HL-60/S4 treated with phorbol 12-myristate 13-acetate at 8.2 ng/mL for 4 days and 3 days (cell line): Measurements from ENCODE around the gene MTARC1.

ENCODE experiments used
- in situ Hi-C: fragments of 300-500 bp; cut with MboI; formaldehyde crosslinking; loops from 2 replicates; pipeline ENCODE4 v1.15.0; 2022; ENCODE audit warnings: low sequenced_read_pairs

The MTARC1 gene

DNA sequence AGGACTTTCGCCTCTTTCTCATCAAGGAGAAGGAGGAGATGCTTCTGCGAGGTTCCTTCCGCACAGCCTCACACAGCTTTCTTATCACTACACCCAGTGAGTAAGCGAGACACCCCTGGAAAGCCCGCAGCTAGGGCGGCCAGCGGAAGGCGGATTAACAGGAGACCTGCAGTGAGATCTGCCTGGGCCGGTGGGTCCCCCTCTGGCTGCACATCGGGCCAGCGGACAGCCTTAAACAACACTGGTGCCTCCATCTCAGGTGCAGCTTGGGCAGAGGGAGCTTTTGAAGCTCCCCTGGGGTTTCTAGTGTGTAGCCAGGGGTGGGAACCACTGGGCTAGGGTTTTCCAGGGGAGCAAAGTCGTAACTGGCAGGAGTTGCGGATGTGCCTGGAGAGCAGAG is 17.5 kb upstream of the MTARC1 start:
- in situ Hi-C loops, result no loop called here

GRCh38 chr1:220770245-220770913 is 16.3 kb upstream of the MTARC1 start:
- in situ Hi-C loops, result no loop called here

GRCh38 chr1:220772846-220773245 is 13.9 kb upstream of the MTARC1 start:
- in situ Hi-C loops, result no loop called here

GRCh38 chr1:220775240-220775853 is 11.4 kb upstream of the MTARC1 start:
- in situ Hi-C loops, result no loop called here

GRCh38 chr1:220776254-220776653 is 10.5 kb upstream of the MTARC1 start:
- in situ Hi-C loops, result no loop called here

DNA sequence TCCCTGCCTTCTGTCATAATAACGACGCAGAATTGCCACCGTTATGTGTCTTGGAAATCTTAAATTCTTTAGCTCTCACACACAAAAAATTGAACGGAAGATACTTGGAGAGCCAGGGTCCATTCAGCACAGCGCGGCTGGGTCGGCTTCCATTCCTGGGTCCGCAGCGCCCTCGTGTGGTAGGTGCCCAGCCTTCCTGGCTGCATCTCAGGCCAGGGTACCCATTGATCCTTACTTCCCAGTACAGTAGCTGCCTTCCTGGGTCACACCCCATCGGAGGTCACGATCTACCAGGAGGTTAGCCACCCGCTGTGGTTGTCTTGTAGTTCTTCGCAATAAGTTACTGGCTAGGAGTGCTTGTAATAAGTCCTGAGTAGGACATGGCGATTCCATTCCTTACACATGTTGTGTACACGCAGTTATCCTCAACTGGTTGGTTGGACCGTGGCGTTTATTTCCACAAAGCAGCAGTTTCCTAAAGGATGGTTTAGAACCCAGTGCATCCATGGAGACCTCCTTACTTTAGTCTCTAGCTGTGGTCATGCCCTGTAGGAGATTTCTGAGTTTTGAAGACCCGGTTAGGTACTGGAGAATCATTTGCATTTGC is 9.9 kb upstream of the MTARC1 start:
- in situ Hi-C loops, result no loop called here

GRCh38 chr1:220783453-220783852 is 3.3 kb upstream of the MTARC1 start:
- in situ Hi-C loops, result no loop called here

DNA sequence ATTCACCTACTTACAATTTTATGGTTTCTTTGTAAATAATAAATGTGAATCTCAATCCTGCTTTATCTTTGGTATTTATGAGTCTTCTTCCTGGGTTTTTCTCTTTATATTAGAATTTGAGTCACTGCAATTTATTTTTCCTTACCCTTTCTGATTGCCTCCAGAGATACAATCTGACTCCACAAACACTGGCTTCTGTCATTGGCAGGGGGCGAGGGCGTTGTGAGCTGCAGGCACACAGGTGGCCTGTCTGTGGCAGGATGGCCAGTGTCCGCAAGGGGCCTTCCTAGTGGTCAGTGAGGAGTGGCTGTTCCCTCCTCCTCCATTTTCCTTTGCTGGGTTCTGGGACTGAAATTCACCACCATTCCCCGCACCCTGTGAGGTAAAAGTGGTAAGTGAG is 2.0 kb upstream of the MTARC1 start:
- in situ Hi-C loops, result no loop called here

DNA sequence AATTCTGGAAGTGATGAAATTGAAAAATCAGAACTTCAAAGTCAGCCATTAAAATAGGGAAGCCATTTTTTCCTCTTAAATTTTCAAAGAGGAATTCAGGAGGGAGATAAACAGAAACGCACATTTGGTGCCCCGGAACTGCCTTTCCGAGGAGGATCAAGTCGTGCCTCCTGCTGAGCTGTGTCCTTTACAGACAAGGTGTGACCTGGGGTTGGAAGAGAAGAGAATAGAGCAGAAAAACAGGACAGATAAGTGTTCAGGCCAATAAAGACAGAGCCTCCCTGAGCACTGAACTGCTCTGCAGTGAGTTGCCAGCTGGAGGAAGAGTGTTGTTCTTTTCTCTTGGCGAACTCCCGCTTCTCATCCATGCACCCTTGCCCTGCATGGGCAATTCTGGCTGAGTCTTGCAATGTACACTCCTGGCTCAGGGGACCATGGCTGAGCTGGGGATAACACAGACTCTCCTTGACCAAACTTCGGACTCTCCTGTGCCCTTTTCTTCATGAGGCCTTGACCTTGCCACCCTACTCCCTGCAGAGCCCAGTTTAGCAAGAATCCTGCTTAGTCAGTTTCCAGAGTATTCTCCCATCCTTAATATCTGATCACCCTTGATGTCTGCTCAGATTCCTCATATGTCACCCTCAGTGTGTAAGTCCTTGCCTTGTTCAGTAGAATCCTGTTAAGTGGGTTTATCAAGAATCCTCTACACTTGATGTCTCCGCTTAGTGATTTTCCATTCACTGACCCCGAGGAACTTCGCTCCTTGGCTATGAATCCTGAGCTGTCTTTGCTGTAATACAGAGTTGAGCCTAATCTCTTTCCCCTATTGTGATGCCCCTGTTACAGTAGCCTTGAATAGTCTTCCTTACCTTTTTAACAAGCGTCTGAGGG is 1.3 kb upstream of the MTARC1 start:
- in situ Hi-C loops, result no loop called here

GRCh38 chr1:220786057-220786336 is 716 bp upstream of the MTARC1 start:
- in situ Hi-C loops, result no loop called here

GRCh38 chr1:220787069-220787619 is 431 bp downstream of the MTARC1 start:
- in situ Hi-C loops, result no loop called here

- in situ Hi-C loops, result no loop called here
Measured at GRCh38 chr1:220788900-220789299, 2.2 kb downstream of the MTARC1 start.

GRCh38 chr1:220789532-220790147 is 2.9 kb downstream of the MTARC1 start:
- in situ Hi-C loops, result no loop called here

DNA sequence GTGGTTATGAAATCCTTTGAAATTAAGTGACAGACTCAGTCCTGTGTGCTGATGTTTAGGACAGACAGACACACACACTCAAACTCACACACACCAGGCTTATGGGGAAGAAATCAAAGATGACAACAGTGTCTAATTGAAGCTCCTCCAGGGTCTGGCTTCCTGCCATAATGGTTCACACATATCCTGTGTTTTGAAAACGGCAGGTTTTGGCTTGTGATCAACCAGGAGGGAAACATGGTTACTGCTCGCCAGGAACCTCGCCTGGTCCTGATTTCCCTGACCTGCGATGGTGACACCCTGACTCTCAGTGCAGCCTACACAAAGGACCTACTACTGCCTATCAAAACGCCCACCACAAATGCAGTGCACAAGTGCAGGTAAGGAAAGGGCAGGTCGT is 4.6 kb downstream of the MTARC1 start:
- in situ Hi-C loops, result no loop called here

- in situ Hi-C loops, result no loop called here
Measured at GRCh38 chr1:220791956-220792355, 5.2 kb downstream of the MTARC1 start.

DNA sequence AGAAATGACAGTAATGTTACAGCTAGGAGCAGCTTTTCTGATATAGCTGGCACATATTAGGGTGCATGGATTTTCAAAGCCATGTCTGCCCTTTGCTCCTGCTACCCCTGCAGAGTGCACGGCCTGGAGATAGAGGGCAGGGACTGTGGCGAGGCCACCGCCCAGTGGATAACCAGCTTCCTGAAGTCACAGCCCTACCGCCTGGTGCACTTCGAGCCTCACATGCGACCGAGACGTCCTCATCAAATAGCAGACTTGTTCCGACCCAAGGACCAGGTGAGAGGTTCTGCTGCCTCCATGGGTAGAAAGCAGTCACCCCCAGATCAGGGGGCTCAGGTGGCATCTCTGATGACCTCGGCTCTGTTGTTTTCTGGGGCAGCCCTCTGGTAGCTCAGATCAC is 9.8 kb downstream of the MTARC1 start:
- in situ Hi-C loops, result no loop called here

DNA sequence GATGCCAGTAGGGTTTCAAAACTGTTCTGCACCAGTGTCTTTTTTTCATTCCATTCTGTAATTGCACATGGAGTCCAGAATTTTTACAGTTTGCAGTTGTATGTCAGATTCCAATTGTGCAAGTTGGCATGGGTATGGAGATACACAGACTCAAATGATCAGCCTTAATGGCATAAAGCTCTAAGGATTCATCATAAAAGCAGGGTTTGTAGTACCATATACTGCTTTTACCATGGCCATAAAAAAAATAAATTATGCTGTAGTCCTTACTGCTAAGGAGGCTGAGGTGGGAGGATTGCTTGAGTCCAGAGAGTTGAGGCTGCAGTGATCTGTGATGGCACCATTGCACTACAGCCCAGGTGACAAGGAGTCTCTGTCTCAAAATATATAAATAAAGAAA is 10.3 kb downstream of the MTARC1 start:
- in situ Hi-C loops, result no loop called here

- in situ Hi-C loops, result no loop called here
Measured at GRCh38 chr1:220797553-220797952, 10.8 kb downstream of the MTARC1 start.

- in situ Hi-C loops, result no loop called here
Measured at GRCh38 chr1:220798338-220798737, 11.6 kb downstream of the MTARC1 start.

GRCh38 chr1:220800262-220800661 is 13.5 kb downstream of the MTARC1 start:
- in situ Hi-C loops, result no loop called here
